Measurements from ENCODE around the gene BICRAL. TPM values are rescaled to one million over a fixed set of nuclear protein-coding genes. Genes with fewer than 3 reads are reported as not detected.

BICRAL gene
- total and polyA plus RNA-seq, 2 donors (not counting 3 experiments of a cell fraction or from before 2014, with no cell fraction given), result 5.6 to 6.8 TPM

- Histone ChIP-seq H3K9me1 (replicated peaks; ENCODE audit: control insufficient read depth, extremely low read depth, insufficient read depth, low read length) (no peaks in the 10 kb centered on the region), H3K4me3 (replicated peaks in 1 of 3; ENCODE audit: insufficient read depth in 1 of 3, low read depth in 1 of 3, low read length in 3 of 3) (no peak overlapping the region), H3K4me1 (ENCODE audit: control insufficient read depth, extremely low read depth, insufficient read depth, low read length) (peaks cover 12% of the 10 kb centered on the region), H3K4me2 (ENCODE audit: insufficient read depth, low read length) (no peak overlapping the region), H4K20me1 (replicated peaks; ENCODE audit: control insufficient read depth, extremely low read depth, insufficient read depth, low read length) (no peaks in the 10 kb centered on the region), H3K27me3 (ENCODE audit: control insufficient read depth in 2 of 2, insufficient read depth in 2 of 2, low read length in 2 of 2) (no peaks in the 10 kb centered on the region), H2AFZ (ENCODE audit: low read depth, low read length) (no peak overlapping the region), H3K9ac (replicated peaks; ENCODE audit: extremely low read depth, insufficient read depth, low read length) (no peak overlapping the region), H3K36me3 (ENCODE audit: control insufficient read depth in 2 of 2, extremely low read depth in 1 of 2, insufficient read depth in 2 of 2, low read length in 2 of 2) (no peaks in the 10 kb centered on the region), H3K27ac (ENCODE audit: insufficient read depth, low read depth, low read length) (no peak overlapping the region), H3K79me2 (ENCODE audit: control insufficient read depth, insufficient read depth, low read length) (no peaks in the 10 kb centered on the region), H3K9me3 (replicated peaks; ENCODE audit: control insufficient read depth, insufficient read depth, low read length) (no peaks in the 10 kb centered on the region)
- dilution Hi-C loops (cut with MboI; ENCODE audit: extremely low pct_ligation_motif_present, low sequenced_read_pairs), result no loop called here
- ChIA-PET CTCF (interaction anchor here (2.0 kb wide), 1 partner anchor 8 kb away, joined by 6 read pairs; no protein-coding TSS in a partner anchor), POLR2A (interaction anchor here (0.6 kb wide), 1 partner anchor 31 kb away, joined by 3 read pairs; no protein-coding TSS in a partner anchor)
- DNase-seq (ENCODE audit: low read depth, low spot score), result no peak
- FAIRE-seq, result no peak
- no peak for TF ChIP-seq FOS (IDR thresholded peaks at IDR 0.05; ENCODE audit: borderline replicate concordance, insufficient read depth, low read length)
- no peak for TF ChIP-seq MYC (IDR thresholded peaks at IDR 0.05; ENCODE audit: low read depth, low read length)
- TF ChIP-seq, protein P1, sequence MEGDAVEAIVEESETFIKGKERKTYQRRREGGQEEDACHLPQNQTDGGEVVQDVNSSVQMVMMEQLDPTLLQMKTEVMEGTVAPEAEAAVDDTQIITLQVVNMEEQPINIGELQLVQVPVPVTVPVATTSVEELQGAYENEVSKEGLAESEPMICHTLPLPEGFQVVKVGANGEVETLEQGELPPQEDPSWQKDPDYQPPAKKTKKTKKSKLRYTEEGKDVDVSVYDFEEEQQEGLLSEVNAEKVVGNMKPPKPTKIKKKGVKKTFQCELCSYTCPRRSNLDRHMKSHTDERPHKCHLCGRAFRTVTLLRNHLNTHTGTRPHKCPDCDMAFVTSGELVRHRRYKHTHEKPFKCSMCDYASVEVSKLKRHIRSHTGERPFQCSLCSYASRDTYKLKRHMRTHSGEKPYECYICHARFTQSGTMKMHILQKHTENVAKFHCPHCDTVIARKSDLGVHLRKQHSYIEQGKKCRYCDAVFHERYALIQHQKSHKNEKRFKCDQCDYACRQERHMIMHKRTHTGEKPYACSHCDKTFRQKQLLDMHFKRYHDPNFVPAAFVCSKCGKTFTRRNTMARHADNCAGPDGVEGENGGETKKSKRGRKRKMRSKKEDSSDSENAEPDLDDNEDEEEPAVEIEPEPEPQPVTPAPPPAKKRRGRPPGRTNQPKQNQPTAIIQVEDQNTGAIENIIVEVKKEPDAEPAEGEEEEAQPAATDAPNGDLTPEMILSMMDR (IDR thresholded peaks at IDR 0.05; ENCODE audit: extremely low read depth in 1 of 2, insufficient read depth in 1 of 2, low read depth in 1 of 2, low read length in 2 of 2), result no peak
- no peak for TF ChIP-seq GATA2 (IDR thresholded peaks at IDR 0.05; ENCODE audit: insufficient read depth, insufficient read length, low read depth, low read length)
- TF ChIP-seq POLR2AphosphoS5 (IDR thresholded peaks at IDR 0.05; ENCODE audit: insufficient read depth, low read depth, low read length), result no peak
- TF ChIP-seq POLR2A (IDR thresholded peaks at IDR 0.05; ENCODE audit: low read depth, low read length), result no peak
- TF ChIP-seq JUN (IDR thresholded peaks at IDR 0.05; ENCODE audit: borderline replicate concordance, insufficient read depth, insufficient read length, low read depth), result no peak
- no peak for TF ChIP-seq EZH2 (IDR thresholded peaks at IDR 0.05; ENCODE audit: borderline replicate concordance, low read depth, low read length, severe bottlenecking)
- TF ChIP-seq, protein P2, sequence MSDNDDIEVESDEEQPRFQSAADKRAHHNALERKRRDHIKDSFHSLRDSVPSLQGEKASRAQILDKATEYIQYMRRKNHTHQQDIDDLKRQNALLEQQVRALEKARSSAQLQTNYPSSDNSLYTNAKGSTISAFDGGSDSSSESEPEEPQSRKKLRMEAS (IDR thresholded peaks at IDR 0.05; ENCODE audit: insufficient read depth, insufficient read length), result no peak
- intact Hi-C loops (cut with micrococcal nuclease), result no loop called here
- no TSS peak for BruUV-seq (replicated peaks)
Observed at GRCh38 chr6:42777126-42777822, 4.6 kb upstream of the BICRAL start.

All from endothelial cell of umbilical vein (primary cell).